Progenitor cell of endocrine pancreas (in vitro differentiated cells): ENCODE data around the gene CASKIN1. TPM values are rescaled to one million over a fixed set of nuclear protein-coding genes. Genes with fewer than 3 reads are reported as not detected.
A peak's percentile ranks its signal among the peaks of the same experiment; 100 is the strongest.

Source experiments
- DNase-seq: peaks from one replicate; pipeline ENCODE4 v3.0.0; 2021; ENCODE audit warnings: low spot score; ENCODE audit not compliant: unreplicated experiment
- H3K27ac Mint-ChIP-seq: 2 replicates; pipeline ENCODE4 v1.8.0; 2021; ENCODE audit warnings: mild to moderate bottlenecking, moderate library complexity, mixed read lengths
- H3K27me3 Mint-ChIP-seq: 2 replicates; pipeline ENCODE4 v1.8.0; 2021; ENCODE audit warnings: mixed read lengths
- H3K36me3 Mint-ChIP-seq: 2 replicates; pipeline ENCODE4 v1.8.0; 2022; ENCODE audit warnings: mixed read lengths; ENCODE audit not compliant: insufficient read depth
- H3K4me1 Mint-ChIP-seq: 2 replicates; pipeline ENCODE4 v1.8.0; 2021; ENCODE audit warnings: low read depth, mixed read lengths
- H3K4me3 Mint-ChIP-seq: 2 replicates; pipeline ENCODE4 v1.8.0; 2021; ENCODE audit warnings: low read depth, mild to moderate bottlenecking, moderate library complexity, mixed read lengths
- H3K9me3 Mint-ChIP-seq: 2 replicates; pipeline ENCODE4 v1.8.0; 2021; ENCODE audit warnings: low read depth, mixed read lengths
- total RNA-seq: library from RNA; stranded (reverse); gene quantifications from 2 replicates; pipeline ENCODE4 v1.2.1, GENCODE V29; 2021
- TF ChIP-seq, protein P1 (sequence below): fragments of 200-600 bp; sonication (generic); IDR thresholded peaks from one replicate; pipeline ENCODE4 v1.5.0; 2021; ENCODE audit warnings: antibody characterized with exemption, mild to moderate bottlenecking; ENCODE audit not compliant: unreplicated experiment

Gene CASKIN1
- total RNA-seq, 1 donor from 2014 or later = 13.1 TPM

DNA sequence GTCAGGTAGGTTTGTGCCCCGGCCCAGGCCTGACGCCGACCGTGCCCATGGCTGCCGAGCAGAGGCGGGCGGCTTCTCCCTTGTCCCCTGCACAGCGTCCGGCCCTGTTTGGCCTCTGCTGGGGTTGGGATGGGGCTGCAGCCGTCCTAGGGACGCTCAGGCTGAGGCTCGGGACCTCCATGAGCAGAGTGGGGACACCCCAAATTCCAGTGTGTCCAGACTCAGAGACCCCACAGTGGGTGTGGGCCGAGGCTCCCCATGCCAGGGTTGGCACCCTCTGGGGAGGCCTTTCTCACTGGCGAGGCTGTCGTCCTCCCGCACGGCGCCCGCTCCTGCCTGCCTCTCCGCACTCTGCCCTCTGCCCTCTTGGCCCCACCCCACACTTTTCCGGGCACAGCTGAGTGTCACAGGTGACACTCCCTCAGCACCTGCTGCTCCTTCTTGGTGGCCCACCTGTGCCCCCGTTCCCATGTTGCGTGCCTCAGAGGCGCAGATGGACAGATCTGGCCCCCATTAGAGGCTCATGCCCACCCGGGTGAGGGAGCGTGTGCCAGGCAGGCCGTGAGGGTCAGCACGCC, 24.7 kb downstream of the CASKIN1 start:
- Mint-ChIP-seq H3K27me3 (no peaks in the 10 kb centered on the region), H3K36me3 (peaks cover 8% of the 10 kb centered on the region), H3K4me3 (no peak overlapping the region), H3K4me1 (no peaks in the 10 kb centered on the region), H3K9me3 (no peaks in the 10 kb centered on the region), H3K27ac (no peak overlapping the region)
- TF ChIP-seq, protein P1, sequence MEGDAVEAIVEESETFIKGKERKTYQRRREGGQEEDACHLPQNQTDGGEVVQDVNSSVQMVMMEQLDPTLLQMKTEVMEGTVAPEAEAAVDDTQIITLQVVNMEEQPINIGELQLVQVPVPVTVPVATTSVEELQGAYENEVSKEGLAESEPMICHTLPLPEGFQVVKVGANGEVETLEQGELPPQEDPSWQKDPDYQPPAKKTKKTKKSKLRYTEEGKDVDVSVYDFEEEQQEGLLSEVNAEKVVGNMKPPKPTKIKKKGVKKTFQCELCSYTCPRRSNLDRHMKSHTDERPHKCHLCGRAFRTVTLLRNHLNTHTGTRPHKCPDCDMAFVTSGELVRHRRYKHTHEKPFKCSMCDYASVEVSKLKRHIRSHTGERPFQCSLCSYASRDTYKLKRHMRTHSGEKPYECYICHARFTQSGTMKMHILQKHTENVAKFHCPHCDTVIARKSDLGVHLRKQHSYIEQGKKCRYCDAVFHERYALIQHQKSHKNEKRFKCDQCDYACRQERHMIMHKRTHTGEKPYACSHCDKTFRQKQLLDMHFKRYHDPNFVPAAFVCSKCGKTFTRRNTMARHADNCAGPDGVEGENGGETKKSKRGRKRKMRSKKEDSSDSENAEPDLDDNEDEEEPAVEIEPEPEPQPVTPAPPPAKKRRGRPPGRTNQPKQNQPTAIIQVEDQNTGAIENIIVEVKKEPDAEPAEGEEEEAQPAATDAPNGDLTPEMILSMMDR = no peak
- DNase-seq = no peak

DNA sequence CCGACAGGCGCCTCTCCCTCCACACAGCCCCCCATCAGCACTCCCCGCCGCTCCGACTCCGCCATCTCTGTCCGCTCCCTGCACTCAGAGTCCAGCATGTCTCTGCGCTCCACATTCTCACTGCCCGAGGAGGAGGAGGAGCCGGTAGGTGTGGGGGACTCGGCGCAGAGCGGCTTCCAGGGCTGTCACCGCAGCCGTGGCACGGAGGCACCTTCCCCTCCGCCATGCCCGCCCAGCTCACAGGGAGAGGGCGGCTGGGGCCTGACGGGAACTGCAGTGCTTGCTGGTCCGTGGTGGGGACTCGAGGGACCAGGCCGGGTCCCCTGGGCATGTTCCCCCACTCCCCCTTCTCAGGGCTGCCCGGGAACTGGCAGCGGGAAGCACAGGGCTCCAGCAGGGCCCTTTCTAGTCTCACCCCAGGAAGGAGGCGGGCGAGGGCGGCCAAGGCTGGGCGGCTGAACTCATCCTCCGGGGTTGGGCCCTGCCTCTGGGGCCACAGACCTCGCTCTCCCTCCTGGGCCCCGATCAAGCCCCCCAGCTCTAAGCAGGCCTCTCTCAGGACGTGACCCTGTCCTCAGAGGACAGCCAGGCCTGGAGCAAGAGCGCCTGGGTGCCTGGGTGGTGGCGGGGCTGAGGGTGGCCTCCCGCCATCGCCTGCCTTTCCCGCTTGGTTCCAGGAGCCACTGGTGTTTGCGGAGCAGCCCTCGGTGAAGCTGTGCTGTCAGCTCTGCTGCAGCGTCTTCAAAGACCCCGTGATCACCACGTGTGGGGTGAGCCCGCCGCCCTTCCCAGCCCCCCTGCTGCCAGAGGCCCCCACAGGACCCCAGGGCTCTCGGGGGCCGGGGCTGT, 25.6 kb downstream of the CASKIN1 start:
- Mint-ChIP-seq H3K9me3 (no peaks in the 10 kb centered on the region), H3K4me1 (no peaks in the 10 kb centered on the region), H3K4me3 (no peak overlapping the region), H3K27ac (no peak overlapping the region), H3K36me3 (peaks cover 8% of the 10 kb centered on the region), H3K27me3 (no peaks in the 10 kb centered on the region)
- TF ChIP-seq, protein P1 = no peak
- no peak for DNase-seq

DNA sequence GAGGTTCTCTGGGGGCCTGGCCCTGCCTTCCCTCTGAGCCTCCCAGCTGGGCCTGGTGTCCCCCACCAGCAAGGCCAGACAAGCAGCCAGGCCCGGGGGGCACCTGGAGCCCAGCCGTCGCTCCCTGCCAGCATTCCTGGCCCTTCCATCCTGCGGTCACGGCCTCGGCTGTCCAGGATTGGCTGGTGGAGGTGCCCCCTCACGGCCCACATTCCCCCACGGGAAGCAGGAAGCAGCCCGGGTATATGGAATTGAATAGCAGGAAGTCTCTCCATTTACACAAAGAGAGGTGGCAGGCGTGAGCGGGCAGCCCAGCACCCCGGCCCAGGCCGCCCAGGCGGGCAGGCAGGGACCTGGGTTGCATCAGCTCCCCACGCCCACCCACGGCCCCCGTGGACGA, 26.3 kb downstream of the CASKIN1 start:
- TF ChIP-seq, protein P1 = no peak
- no peaks in the 10 kb centered on the region for H3K9me3 Mint-ChIP-seq
- no peak overlapping the region for H3K27ac Mint-ChIP-seq
- H3K36me3 Mint-ChIP-seq = peaks cover 8% of the 10 kb centered on the region
- DNase-seq = no peak
- no peak overlapping the region for H3K4me3 Mint-ChIP-seq
- no peaks in the 10 kb centered on the region for H3K4me1 Mint-ChIP-seq
- no peaks in the 10 kb centered on the region for H3K27me3 Mint-ChIP-seq

DNA sequence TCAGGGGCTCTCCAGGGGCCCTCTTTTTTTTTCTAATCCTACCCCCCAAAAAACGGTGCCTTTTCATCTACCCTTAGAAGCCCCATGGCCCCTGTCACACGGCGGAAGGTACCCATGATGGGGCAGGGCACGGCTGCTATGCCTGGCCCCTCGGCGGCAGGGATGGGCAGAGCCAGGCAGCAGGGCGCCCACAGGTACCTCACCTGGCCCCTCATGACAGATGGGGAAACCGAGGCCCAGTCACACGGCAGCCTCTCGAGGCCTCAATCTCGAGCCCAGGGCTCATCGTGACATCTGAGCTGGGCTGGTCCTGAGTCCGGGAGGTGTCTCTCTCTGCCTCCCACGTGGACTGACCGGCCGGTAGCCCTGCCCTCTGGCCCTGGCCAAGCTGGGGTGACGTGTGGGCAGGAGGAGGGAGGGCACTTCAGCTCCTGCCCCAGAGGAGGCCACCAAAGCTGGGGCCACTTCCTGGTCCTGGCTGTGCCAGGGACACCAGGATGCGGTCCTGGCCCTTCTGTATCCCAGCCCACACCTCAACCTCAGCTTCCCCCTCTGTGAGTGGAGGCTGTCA, 29.3 kb downstream of the CASKIN1 start:
- TF ChIP-seq, protein P1 = no peak
- Mint-ChIP-seq H3K4me1 (no peaks in the 10 kb centered on the region), H3K27me3 (no peaks in the 10 kb centered on the region), H3K4me3 (no peak overlapping the region), H3K36me3 (peaks cover 2% of the 10 kb centered on the region), H3K27ac (no peak overlapping the region), H3K9me3 (no peaks in the 10 kb centered on the region)
- no peak for DNase-seq

DNA sequence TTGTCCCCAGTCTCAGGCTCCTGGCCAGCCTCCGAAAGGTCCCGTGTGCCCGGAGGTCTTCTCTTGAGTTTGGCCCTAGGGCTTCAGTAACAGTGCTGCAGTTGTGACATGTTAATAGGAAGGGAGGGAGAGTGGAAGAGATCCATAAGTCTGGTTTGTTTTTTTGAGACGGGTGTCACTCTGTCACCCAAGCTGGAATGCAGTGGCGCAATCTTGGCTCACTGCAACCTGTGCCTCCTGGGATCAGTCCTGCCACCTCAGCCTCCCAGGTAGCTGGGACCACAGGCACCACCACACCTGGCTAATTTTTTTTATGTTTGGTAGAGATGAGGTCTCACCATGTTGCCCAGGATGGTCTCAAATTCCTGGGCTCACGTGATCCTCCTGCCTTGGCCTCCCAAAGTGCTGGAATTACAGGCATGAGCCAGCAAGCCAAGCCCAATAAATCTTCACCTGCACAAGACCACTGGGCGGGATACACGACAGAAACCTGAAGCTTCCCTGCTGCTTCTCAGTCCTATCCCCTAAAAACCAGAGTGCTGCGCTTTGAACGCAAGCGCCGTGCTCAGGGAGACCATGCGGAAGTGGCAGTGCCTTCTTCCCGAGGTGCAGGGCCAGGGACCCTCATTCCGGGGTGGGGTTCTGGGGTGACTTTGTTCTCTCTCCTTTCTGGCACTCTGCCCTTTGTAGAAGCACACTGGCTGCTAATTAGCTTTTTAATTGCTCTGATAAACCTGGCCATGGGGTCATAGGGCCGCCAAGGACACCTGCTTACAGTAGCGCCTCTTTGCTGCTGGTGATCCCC, 29.9 kb downstream of the CASKIN1 start:
- Mint-ChIP-seq H3K36me3 (peaks cover 2% of the 10 kb centered on the region), H3K4me1 (no peaks in the 10 kb centered on the region), H3K27ac (peak overlapping the region; percentile 86), H3K4me3 (no peak overlapping the region), H3K27me3 (no peaks in the 10 kb centered on the region), H3K9me3 (no peaks in the 10 kb centered on the region)
- DNase-seq = no peak
- TF ChIP-seq, protein P1 = no peak
